Measurements from ENCODE around the gene NPFFR1. TPM values are rescaled to one million over a fixed set of nuclear protein-coding genes. Genes with fewer than 3 reads are reported as not detected.

NPFFR1 gene
- total RNA-seq, 4 donors from 2014 or later: 0.19 to 0.32 TPM; not detected in 2

DNA sequence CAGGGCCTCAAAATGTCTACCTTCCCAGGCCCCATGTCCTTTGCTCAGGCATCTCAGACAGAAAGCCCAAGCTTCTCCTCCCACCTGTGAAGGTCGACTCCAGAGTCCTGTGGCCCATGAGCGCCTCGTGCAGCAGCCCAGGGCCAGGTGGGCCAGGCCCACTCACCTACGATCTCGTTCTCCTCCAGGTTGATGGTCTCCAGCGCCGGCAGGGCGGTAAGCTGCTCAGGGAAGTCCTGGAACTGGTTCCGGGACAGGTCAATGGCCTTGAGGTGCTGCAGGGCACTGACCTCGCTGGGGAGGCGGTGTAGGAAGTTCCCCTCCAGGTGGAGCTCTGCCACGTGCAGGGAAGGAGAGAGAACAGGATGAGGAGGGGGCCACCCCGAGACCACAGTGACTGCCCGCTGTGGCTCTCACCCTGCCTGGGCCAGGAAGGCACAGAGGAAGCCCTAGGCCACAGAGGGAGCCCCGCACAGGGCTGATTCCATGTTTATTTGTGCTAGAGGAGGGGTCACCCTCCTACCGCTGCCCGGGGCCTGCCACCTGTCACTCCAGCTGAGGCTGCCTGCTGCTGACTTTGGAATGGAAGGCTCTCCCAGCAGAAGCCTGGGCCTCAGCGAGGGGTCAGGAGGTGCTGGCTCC, 40.0 kb upstream of the NPFFR1 start:
- Histone ChIP-seq H3K4me1 (peaks cover 0 to 36% (median 4%) of the 10 kb centered on the region in 3 donors), H3K27ac (peak overlapping the region in 1 of 4 donors; percentile 39), H3K4me3 (no peak overlapping the region), H3K36me3 (no peaks in the 10 kb centered on the region), H3K27me3 (no peaks in the 10 kb centered on the region), H3K9me3 (no peaks in the 10 kb centered on the region)
- TF ChIP-seq POLR2A (IDR thresholded peaks at IDR 0.05): no peak
- TF ChIP-seq, protein P1, sequence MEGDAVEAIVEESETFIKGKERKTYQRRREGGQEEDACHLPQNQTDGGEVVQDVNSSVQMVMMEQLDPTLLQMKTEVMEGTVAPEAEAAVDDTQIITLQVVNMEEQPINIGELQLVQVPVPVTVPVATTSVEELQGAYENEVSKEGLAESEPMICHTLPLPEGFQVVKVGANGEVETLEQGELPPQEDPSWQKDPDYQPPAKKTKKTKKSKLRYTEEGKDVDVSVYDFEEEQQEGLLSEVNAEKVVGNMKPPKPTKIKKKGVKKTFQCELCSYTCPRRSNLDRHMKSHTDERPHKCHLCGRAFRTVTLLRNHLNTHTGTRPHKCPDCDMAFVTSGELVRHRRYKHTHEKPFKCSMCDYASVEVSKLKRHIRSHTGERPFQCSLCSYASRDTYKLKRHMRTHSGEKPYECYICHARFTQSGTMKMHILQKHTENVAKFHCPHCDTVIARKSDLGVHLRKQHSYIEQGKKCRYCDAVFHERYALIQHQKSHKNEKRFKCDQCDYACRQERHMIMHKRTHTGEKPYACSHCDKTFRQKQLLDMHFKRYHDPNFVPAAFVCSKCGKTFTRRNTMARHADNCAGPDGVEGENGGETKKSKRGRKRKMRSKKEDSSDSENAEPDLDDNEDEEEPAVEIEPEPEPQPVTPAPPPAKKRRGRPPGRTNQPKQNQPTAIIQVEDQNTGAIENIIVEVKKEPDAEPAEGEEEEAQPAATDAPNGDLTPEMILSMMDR (IDR thresholded peaks at IDR 0.05): no peak
- intact Hi-C loops (cut with DNase I): no loop called here
- WGBS, 2 donors: 67 to 85% methylated on average over 1 to 4 of the region's 18 CpGs
- DNase-seq: no peak

DNA sequence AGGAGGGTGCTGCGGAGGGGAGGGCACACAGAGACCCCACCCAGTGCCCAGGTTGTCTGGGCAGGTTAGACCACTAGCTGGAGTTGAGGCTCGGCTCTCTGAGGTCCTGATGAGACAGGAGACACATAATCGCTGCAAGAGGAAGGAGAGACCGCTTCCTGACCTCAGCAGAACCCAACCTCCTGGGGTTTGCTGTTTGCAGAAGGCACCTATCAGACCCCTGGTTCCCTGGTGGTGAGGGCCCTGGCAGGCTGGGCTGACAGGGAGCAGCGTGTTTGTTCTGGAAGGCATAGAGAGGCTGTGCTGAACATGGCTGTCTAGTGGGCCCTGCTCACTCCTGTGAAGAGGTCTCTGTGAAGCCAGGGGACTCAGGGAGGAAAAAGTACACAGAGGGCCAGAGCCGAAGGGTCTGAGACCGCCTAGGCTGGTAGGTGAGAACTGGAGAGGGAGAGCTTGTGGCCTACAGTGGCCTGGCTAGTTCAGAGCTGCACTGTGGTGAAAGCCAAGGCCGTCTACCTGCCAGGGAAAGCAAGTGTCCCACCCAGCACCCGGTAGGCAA, 39.4 kb upstream of the NPFFR1 start:
- no peaks in the 10 kb centered on the region for H3K36me3 ChIP-seq
- peaks cover 0 to 36% (median 4%) of the 10 kb centered on the region in 3 donors for H3K4me1 ChIP-seq
- DNase-seq: no peak
- no peak for TF ChIP-seq POLR2A (IDR thresholded peaks at IDR 0.05)
- TF ChIP-seq, protein P1 (IDR thresholded peaks at IDR 0.05): no peak
- intact Hi-C loops (cut with DNase I): no loop called here
- WGBS, 2 donors: 86 to 96% methylated on average over 4 to 5 of the region's 9 CpGs
- peak overlapping the region in 1 of 4 donors; percentile 39 for H3K27ac ChIP-seq
- no peaks in the 10 kb centered on the region for H3K27me3 ChIP-seq
- H3K4me3 ChIP-seq: no peak overlapping the region
- no peaks in the 10 kb centered on the region for H3K9me3 ChIP-seq

DNA sequence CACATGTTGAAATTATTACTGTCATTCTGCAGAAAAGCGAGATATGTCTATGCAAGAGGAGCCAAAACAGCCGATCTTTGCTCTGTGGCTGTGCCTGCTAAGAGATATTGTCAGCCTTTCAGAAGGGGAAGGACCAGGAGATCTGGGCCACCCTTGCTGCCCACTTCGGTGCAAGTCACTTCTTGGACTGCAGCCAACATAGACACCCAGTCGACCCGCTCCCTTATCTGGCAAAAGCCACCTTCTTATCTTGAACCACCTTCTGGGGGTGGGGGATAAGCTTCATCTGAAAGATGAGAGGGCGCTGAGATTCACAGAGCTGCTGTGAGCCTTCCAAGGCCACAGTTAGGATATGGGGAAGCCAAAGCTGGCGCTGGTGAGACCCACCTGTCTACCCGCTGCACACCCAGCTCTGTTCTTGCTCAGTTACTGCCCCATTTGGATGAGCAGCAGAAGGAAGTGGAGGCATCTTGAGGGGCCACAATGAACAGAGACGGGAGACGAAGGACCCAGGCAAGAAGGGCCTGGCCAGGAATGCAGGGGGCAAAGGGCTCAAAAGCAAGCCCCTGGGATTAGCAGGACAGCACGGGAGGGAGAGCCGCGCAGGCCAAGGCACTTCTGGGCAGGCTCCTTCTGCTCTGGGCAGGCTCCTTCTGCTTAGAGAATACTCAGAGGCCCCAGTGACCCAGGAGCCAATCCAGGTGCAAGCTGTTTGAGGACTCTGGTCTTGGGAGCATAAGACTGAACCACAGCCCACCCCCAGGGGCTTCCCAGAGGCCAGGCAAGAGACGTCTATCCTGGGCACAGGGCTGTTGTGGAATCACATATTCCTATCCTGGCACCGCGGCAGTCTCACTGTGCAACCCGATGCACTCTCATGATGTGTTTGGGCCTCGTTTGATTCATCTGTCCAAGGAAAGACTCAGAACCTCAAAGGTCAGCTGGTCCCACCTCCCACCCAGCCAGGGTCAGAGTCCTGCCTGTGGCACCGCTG, 38.4 kb upstream of the NPFFR1 start:
- H3K27ac ChIP-seq: no peak overlapping the region
- intact Hi-C loops (cut with DNase I): no loop called here

DNA sequence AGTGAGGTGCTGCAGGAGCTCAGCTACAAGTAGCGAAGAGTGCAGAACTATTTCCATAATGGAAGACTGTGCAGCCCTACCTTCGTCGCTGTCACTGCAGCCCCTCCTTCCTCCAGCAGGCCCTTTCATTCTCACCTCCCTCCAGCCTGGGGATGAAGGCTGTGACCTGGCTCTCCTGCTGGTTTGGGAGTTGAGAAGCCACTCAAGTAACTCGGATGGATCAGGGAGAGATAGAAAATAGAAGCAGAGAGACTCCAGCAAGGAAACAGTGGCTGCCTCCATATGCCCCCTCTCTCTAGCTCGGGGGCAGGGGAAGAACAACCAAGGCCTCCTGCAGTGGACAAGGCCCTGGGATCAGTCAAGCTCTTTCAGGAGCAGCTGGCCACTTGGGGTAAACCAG, 37.4 kb upstream of the NPFFR1 start:
- Histone ChIP-seq H3K27ac (no peak overlapping the region), H3K4me1 (peaks cover 0 to 32% (median 4%) of the 10 kb centered on the region in 3 donors), H3K4me3 (no peak overlapping the region), H3K27me3 (no peaks in the 10 kb centered on the region), H3K36me3 (no peaks in the 10 kb centered on the region), H3K9me3 (no peaks in the 10 kb centered on the region)
- DNase-seq: no peak
- WGBS, 2 donors: 72 to 84% methylated on average over 4 to 5 of the region's 5 CpGs
- TF ChIP-seq, protein P1 (IDR thresholded peaks at IDR 0.05): no peak
- TF ChIP-seq POLR2A (IDR thresholded peaks at IDR 0.05): no peak
- intact Hi-C loops (cut with DNase I): no loop called here

More for the DNA sequence above, 38.4 kb upstream of the NPFFR1 start:
- no peak for DNase-seq
- Histone ChIP-seq H3K4me3 (no peak overlapping the region), H3K27me3 (no peaks in the 10 kb centered on the region), H3K4me1 (peaks cover 0 to 36% (median 4%) of the 10 kb centered on the region in 3 donors), H3K9me3 (no peaks in the 10 kb centered on the region), H3K36me3 (no peaks in the 10 kb centered on the region)
- WGBS, 2 donors: 73 to 97% methylated on average over 6 to 9 of the region's 19 CpGs
- TF ChIP-seq POLR2A (IDR thresholded peaks at IDR 0.05): no peak
- TF ChIP-seq, protein P1 (IDR thresholded peaks at IDR 0.05): no peak

Data from esophagus squamous epithelium (tissue), 5 donors.